Stimulated activated CD4-positive, alpha-beta T cell treated with anti-CD3 and anti-CD28 coated beads, TNF-alpha, amount 100 ng/mL, for 48 hours (primary cell): ENCODE data around the gene NMRK2.
"Not testable (repeated sequence)": the region's sequence is repeated elsewhere in the genome, so short reads cannot be mapped to it uniquely, and the experiment has no call there.

ENCODE experiments used
- DNase-seq, 3 donors: peaks; one replicate each; pipeline ENCODE4 v3.0.0-alpha.2; 2020; ENCODE audit warnings: low read depth in 3 of 3

The NMRK2 gene

DNA sequence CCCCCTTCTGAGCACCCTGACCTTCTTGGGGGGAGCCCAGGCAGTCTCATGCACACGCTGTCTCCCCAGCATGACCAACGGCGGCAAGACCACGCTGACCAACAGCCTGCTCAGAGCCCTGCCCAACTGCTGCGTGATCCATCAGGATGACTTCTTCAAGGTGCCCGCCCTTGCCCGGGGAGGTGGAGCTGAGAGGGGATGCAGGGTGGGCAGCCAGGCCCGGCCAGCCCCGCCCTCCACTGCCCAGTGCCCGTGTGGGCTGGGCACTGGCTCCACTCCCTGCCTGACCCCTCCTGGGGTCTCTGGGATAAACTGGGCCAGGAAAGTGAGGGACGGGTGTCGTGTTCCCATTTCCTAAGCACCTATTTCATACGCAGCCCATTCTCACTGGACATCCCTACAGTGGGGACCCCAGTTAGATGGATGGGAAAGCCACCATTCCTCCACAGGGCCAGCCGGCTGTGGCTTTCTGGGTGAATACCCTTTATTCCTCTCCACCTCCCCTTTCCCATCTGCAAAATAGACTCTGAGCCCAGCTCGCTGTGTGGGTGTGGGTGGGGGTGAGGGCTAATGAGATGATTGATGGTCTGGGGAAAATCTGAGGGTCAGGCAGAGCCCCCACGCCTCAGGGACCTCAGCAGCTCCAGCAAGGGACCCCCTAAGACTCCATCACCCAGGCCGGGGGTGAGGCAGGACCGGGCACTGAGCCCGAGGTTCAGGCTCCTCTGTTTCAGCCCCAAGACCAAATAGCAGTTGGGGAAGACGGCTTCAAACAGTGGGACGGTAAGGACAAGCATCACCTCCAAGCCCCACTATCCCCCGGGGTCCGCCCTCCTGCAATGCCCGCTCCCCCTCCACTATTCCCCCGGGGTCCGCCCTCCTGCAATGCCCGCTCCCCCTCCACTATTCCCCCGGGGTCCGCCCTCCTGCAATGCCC lies 3.9 kb downstream of the NMRK2 start:
- DNase-seq = no peak

GRCh38 chr19:3938300-3938950 lies 5.6 kb downstream of the NMRK2 start:
- not testable (repeated sequence) for DNase-seq

GRCh38 chr19:3942790-3943409 lies 10.0 kb downstream of the NMRK2 start:
- no peak for DNase-seq

GRCh38 chr19:3944018-3944721 lies 11.3 kb downstream of the NMRK2 start:
- DNase-seq = no peak

DNA sequence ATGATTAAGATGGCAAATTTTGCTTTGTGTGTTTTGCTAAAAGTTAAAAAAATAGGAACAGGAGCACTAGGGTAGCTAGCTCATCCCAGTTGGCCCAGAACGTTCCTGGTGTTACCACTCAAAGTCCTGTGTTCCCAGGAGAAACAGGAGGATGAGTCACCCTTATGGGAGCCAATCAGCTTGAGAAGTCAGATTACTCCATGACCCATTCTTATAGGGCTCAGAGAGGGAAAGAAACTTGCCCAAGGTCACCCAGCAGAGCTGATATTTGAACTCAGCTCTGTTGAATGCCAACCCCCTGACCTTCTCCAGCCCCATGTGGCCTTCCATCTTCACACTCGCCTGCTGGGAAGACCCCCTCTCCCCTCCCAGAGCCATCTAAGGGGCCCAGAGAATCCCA lies 13.0 kb downstream of the NMRK2 start:
- DNase-seq = no peak

DNA sequence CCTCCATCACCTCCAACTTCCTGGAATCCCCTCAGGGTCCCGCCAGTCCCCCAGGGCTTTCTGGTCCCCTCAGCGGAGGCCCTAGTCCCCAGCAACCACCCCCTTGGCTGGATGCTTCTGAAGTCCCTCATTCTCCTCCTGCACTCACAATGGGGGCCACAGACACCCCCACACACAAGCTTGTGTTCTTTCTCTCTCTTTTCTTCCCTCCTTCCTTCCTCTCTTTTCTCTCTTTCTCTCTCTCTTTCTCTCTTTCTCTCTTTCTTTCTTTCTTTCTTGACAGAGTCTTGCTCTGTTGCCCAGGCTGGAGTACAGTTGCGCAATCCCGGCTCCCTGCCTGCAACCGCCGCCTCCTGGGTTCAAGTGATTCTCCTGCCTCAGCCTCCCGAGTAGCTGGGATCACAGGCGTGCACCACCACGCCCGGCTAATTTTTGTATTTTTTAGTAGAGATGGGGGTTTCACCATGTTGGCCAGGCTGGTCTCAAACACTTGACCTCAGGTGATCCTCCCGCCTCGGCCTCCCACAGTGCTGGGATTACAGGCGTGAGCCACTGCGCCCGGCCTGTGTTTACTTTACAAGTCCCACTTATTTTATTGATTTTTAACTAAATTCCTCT lies 14.6 kb downstream of the NMRK2 start:
- DNase-seq = not testable (repeated sequence)

DNA sequence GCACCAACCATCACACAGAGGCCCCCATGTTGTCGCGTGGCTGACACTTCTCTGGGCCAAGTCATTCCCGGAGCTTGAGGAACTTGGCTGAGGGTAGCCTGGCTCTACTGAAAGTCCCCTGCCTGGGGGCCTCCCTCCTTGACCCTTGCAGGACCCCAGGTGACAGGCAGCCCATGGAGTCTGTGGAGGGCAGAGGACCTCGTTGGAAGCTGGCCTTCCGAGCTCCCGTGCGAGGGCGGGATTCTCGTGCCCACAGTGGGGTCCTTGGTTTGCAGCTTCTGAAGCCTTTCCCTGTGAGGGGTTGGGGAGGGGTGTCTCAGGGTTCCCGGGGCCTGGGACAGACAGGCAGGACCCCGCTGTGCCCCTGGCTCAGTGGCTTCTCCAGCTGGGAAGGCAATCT lies 16.4 kb downstream of the NMRK2 start:
- no peak for DNase-seq

GRCh38 chr19:3949997-3950859 lies 17.4 kb downstream of the NMRK2 start:
- DNase-seq = no peak

GRCh38 chr19:3950871-3951861 lies 18.3 kb downstream of the NMRK2 start:
- no peak for DNase-seq

- not testable (repeated sequence) for DNase-seq
Observed at GRCh38 chr19:3952755-3953276, 19.9 kb downstream of the NMRK2 start.

DNA sequence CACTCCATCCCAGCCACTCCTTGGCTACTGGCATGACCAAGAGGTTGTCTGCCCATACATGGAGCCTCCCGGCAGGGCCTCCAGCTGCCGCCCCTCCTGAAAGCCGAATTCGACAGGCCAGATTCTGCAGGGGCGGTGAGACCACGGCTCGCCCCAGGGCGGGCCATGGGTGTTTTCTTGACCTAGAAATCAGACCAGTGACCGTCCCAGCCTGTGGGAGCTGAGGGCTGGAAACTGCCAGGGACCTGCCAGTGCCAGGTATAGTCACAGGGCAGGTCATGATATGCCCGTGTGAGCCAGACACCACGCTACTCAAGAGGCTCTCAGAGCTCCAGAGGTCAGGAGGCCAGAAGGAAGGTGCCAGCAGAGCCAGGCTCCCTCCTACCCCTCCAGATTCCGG lies 21.2 kb downstream of the NMRK2 start:
- DNase-seq = no peak

- DNase-seq = not testable (repeated sequence)
Observed at GRCh38 chr19:3955276-3955675, 22.4 kb downstream of the NMRK2 start.

- no peak for DNase-seq
Observed at GRCh38 chr19:3955688-3956087, 22.8 kb downstream of the NMRK2 start.

- DNase-seq = no peak
Observed at GRCh38 chr19:3958836-3959765, 26.2 kb downstream of the NMRK2 start.

DNA sequence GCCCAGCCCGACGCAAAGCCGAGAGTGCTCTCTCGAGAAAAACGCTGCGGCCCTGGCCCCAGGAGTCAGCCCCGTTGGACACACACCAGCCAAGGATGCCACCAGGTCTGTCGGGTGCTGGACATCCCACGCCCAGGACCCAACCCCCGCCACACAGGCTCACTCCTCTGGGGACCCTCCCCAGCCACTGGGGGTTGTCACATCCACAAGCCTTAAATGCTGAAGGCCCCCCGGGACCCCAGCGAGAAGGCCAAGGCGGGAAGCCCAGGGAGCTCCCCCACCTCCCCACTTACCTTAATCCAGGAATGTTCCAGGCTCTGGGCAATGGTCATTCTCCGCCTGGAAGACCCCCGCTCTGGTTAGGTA lies 26.9 kb downstream of the NMRK2 start:
- DNase-seq = no peak

DNA sequence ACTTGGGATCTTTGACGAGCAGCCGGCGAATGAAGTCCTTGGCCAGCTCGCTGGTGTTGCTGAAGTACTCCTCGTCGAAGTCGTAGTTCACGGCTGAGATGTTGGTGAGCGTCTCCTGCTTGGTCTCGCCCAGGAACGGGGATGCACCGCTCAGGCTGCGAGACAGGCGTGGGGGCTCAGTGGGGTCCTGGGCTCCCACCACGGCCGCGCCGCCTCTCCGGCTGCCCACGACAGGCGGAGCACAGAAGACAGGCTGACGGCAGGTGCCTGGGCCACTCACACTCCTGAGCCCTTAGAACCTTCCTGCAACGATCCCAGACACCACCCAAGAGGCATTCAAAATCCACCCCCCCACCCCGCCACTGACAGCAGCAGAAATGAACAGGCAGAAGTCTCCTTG lies 28.1 kb downstream of the NMRK2 start:
- DNase-seq = no peak

DNA sequence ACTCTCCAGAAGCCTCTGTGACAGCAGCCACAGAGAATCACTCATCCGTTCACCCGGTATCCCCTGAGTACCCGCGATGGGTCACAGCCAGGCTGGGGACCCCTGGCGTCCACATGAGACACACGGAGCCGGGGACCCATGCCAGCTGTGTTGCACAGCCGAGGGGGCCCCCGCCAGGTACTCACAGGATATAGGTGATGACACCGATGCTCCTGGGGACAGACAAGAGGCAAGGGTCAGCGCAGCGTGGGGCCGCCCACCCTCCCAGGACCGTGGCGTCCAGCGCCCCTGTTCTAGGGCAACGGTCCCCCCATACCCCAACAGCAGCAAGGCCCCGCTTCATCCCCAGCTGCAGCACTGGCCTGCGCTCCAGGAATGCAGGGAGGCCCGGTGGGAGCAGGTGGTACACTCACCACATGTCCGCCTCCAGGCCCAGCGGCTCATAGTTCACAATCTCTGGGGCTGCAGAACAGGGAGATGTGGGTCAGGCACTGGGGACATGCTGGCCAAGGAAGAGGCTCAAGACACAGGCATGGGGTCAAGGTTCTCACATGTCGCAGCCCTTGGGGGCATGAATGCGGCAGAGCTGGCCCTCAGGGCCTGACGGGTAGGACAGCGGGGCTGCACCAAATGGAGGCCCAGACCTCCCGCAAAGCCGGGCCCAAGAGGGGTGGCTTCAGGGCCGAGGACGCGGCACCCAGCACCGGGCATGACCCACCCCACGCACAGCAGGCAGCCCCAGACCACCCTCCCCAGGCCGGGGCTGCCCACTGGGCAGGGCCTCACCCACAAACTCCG lies 30.8 kb downstream of the NMRK2 start:
- no peak for DNase-seq
